ENCODE measurements around the gene BRD8.

- no peak for TF ChIP-seq SUZ12 (IDR thresholded peaks at IDR 0.05; ENCODE audit: extremely low read depth, insufficient read depth, insufficient read length)
- TF ChIP-seq ZNF274 (IDR thresholded peaks at IDR 0.05; ENCODE audit: low read depth, low read length), result no peak
- no peak for TF ChIP-seq YY1 (IDR thresholded peaks at IDR 0.05; ENCODE audit: insufficient read depth, insufficient read length)
Observed at GRCh38 chr5:138180841-138181240, 2.4 kb upstream of the BRD8 start.

All from NT2/D1 (cell line).